ENCODE data around the gene CSH2. TPM values are rescaled to one million over a fixed set of nuclear protein-coding genes. Genes with fewer than 3 reads are reported as not detected.

Gene CSH2
- total RNA-seq, 1 experiment from 2014 or later, result not detected

- H3K4me2 ChIP-seq (ENCODE audit: insufficient read depth, insufficient read length, low read length), result no peak overlapping the region
- Mint-ChIP-seq H3K4me3 (no peak overlapping the region), H3K27me3 (ENCODE audit: low read depth) (no peaks in the 10 kb centered on the region), H3K27ac (no peak overlapping the region), H3K9me3 (no peaks in the 10 kb centered on the region), H3K4me1 (peaks cover 25 to 38% of the 10 kb centered on the region in 2 experiments), H3K36me3 (ENCODE audit: insufficient read depth in 1 of 3, low read depth in 3 of 3) (peaks cover 25 to 50% (median 45%) of the 10 kb centered on the region in 3 experiments)
- H3K4ac ChIP-seq (ENCODE audit: low read depth, low read length), result no peak overlapping the region
- no peak overlapping the region for H2BK120ac ChIP-seq (ENCODE audit: low read depth, low read length, poor library complexity, severe bottlenecking)
- H3K9ac ChIP-seq (ENCODE audit: extremely low read depth, insufficient read length, low read length), result no peak overlapping the region
- H3T11ph ChIP-seq (ENCODE audit: low read length), result no peak overlapping the region
- DNase-seq, result no peak
- H3K9me3 ChIP-seq (ENCODE audit: control insufficient read depth, low read depth, low read length), result no peaks in the 10 kb centered on the region
- H3K79me1 ChIP-seq (ENCODE audit: insufficient read depth, low read depth, low read length, poor library complexity, severe bottlenecking), result peaks cover 3% of the 10 kb centered on the region
- no peak overlapping the region for H2BK15ac ChIP-seq (ENCODE audit: low read depth, low read length)
- H3K56ac ChIP-seq (ENCODE audit: insufficient read length, low read depth, low read length), result no peak overlapping the region
- H3K14ac ChIP-seq (ENCODE audit: insufficient read depth, low read length), result no peak overlapping the region
- no peak overlapping the region for H3K27ac ChIP-seq (ENCODE audit: insufficient read length, low read depth, low read length)
- H4K20me1 ChIP-seq (ENCODE audit: control insufficient read depth, insufficient read depth, insufficient read length), result peaks cover 2% of the 10 kb centered on the region
- no peak overlapping the region for H4K8ac ChIP-seq (replicated peaks; ENCODE audit: insufficient read length, low read depth, low read length)
- H3K23ac ChIP-seq (ENCODE audit: insufficient read length, low read depth, low read length), result no peak overlapping the region
- H2BK12ac ChIP-seq (ENCODE audit: insufficient read length, low read depth, low read length), result no peak overlapping the region
- H4K91ac ChIP-seq (ENCODE audit: insufficient read length, low read depth, low read length), result no peak overlapping the region
- H2BK5ac ChIP-seq (ENCODE audit: insufficient read length, low read length), result no peak overlapping the region
- peaks cover 3% of the 10 kb centered on the region; the same call in 1 of the 2 replicates for H3K79me2 ChIP-seq (ENCODE audit: insufficient read depth, low read length)
- H3K27me3 ChIP-seq (ENCODE audit: insufficient read depth, low read length), result no peaks in the 10 kb centered on the region
- H2AFZ ChIP-seq (ENCODE audit: low read length), result no peak overlapping the region
- TF ChIP-seq, protein P1, sequence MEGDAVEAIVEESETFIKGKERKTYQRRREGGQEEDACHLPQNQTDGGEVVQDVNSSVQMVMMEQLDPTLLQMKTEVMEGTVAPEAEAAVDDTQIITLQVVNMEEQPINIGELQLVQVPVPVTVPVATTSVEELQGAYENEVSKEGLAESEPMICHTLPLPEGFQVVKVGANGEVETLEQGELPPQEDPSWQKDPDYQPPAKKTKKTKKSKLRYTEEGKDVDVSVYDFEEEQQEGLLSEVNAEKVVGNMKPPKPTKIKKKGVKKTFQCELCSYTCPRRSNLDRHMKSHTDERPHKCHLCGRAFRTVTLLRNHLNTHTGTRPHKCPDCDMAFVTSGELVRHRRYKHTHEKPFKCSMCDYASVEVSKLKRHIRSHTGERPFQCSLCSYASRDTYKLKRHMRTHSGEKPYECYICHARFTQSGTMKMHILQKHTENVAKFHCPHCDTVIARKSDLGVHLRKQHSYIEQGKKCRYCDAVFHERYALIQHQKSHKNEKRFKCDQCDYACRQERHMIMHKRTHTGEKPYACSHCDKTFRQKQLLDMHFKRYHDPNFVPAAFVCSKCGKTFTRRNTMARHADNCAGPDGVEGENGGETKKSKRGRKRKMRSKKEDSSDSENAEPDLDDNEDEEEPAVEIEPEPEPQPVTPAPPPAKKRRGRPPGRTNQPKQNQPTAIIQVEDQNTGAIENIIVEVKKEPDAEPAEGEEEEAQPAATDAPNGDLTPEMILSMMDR (conservative IDR thresholded peaks at IDR 0.05), result no peak
- peaks cover 10% of the 10 kb centered on the region for H3K23me2 ChIP-seq (ENCODE audit: insufficient read length, low read depth, low read length, poor library complexity, severe bottlenecking)
- WGBS (ENCODE audit: extremely low coverage, insufficient read length, low lambda C conversion rate), result no CpG with 5 or more reads among the region's 12 CpGs
- H3K4me1 ChIP-seq (ENCODE audit: insufficient read depth, low read length), result no peaks in the 10 kb centered on the region; the same call in 1 of the 2 replicates
- H2AK5ac ChIP-seq (ENCODE audit: insufficient read length, low read length), result no peak overlapping the region
- H3K18ac ChIP-seq (ENCODE audit: insufficient read length, low read depth, low read length), result no peak overlapping the region
- no peak overlapping the region for H4K5ac ChIP-seq (ENCODE audit: insufficient read length, low read depth, low read length)
- no peak overlapping the region for H2BK20ac ChIP-seq (ENCODE audit: low read depth, low read length, poor library complexity, severe bottlenecking)
Measured at GRCh38 chr17:63837480-63837879, 36.0 kb downstream of the CSH2 start.

Measured in H9 (cell line).